Bone marrow (tissue), 2 donors: ENCODE measurements around the gene IGSF21.

Source experiments
- DNase-seq, 2 donors: peaks; one replicate each; lab custom pipeline; 2025; lab: John Stamatoyannopoulos, UW

IGSF21 gene

GRCh38 chr1:18263547-18264120 lies 156.0 kb downstream of the IGSF21 start:
- DNase-seq = no peak

- no peak for DNase-seq
Observed at GRCh38 chr1:18264450-18265039, 156.9 kb downstream of the IGSF21 start.

- DNase-seq = no peak
Observed at GRCh38 chr1:18265641-18266040, 158.0 kb downstream of the IGSF21 start.

GRCh38 chr1:18266391-18266790 lies 158.8 kb downstream of the IGSF21 start:
- no peak for DNase-seq

- DNase-seq = no peak
Observed at GRCh38 chr1:18271336-18271735, 163.7 kb downstream of the IGSF21 start.

GRCh38 chr1:18278946-18279345 lies 171.3 kb downstream of the IGSF21 start:
- no peak for DNase-seq

- DNase-seq = no peak
Observed at GRCh38 chr1:18279351-18280074, 171.9 kb downstream of the IGSF21 start.

GRCh38 chr1:18280956-18281355 lies 173.4 kb downstream of the IGSF21 start:
- no peak for DNase-seq

GRCh38 chr1:18282851-18283600 lies 175.4 kb downstream of the IGSF21 start:
- no peak for DNase-seq

- DNase-seq = no peak
Observed at GRCh38 chr1:18283601-18284385, 176.2 kb downstream of the IGSF21 start.

- DNase-seq = no peak
Observed at GRCh38 chr1:18284805-18285537, 177.4 kb downstream of the IGSF21 start.

GRCh38 chr1:18285538-18285924 lies 177.9 kb downstream of the IGSF21 start:
- no peak for DNase-seq

- DNase-seq = no peak
Observed at GRCh38 chr1:18288722-18289121, 181.1 kb downstream of the IGSF21 start.

GRCh38 chr1:18289597-18289996 lies 182.0 kb downstream of the IGSF21 start:
- no peak for DNase-seq

- no peak for DNase-seq
Observed at GRCh38 chr1:18290740-18291412, 183.3 kb downstream of the IGSF21 start.

- DNase-seq = no peak
Observed at GRCh38 chr1:18292531-18292930, 184.9 kb downstream of the IGSF21 start.

- no peak for DNase-seq
Observed at GRCh38 chr1:18293291-18293690, 185.7 kb downstream of the IGSF21 start.

GRCh38 chr1:18294437-18295176 lies 187.0 kb downstream of the IGSF21 start:
- DNase-seq = no peak

- DNase-seq = no peak
Observed at GRCh38 chr1:18297896-18298648, 190.5 kb downstream of the IGSF21 start.
